GM12874 (cell line): Measurements from ENCODE around the gene CRYBG1.

Experiments used
- TF ChIP-seq, protein P1 (sequence below): IDR thresholded peaks from 2 replicates; pipeline ENCODE4 v1.5.1; 2011; ENCODE audit warnings: low read depth, mild to moderate bottlenecking, control low read depth, low read length, moderate library complexity; ENCODE audit not compliant: insufficient read depth

Gene CRYBG1

GRCh38 chr6:106572875-106573585 lies 212.5 kb downstream of the CRYBG1 start:
- TF ChIP-seq, protein P1, sequence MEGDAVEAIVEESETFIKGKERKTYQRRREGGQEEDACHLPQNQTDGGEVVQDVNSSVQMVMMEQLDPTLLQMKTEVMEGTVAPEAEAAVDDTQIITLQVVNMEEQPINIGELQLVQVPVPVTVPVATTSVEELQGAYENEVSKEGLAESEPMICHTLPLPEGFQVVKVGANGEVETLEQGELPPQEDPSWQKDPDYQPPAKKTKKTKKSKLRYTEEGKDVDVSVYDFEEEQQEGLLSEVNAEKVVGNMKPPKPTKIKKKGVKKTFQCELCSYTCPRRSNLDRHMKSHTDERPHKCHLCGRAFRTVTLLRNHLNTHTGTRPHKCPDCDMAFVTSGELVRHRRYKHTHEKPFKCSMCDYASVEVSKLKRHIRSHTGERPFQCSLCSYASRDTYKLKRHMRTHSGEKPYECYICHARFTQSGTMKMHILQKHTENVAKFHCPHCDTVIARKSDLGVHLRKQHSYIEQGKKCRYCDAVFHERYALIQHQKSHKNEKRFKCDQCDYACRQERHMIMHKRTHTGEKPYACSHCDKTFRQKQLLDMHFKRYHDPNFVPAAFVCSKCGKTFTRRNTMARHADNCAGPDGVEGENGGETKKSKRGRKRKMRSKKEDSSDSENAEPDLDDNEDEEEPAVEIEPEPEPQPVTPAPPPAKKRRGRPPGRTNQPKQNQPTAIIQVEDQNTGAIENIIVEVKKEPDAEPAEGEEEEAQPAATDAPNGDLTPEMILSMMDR, result no peak

DNA sequence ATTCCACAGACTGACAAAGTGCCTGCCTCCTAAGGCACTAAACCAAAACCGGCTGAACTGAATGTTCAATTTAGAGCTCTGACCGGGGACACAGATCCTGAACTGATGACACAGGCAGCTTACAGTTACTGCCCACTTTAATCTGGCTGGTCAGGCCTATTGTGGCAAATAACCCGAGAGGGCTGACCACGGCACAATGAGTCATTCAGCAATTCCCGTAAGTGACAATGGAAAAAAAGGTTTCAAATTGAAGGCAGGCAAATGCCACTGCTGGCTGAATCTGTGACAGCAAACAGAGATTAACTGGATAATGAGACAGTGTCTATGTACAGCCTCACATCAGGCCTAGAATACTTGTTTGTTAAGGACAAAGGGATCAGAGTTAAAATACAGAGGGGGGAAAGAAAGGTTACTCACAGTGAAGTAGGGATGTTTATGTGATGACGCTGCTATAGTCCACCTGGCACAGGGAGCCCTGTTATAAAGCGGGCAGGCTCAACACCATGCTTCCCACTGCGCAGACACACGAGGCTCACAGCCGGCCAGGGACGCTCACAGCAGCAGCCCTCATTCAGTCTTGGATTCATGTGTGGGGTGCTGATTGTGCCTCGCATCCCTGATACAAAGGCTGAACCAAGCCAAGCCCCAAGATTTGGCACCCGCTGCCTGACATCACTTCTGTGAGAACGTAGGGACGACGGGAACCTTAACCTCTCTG lies 214.4 kb downstream of the CRYBG1 start:
- TF ChIP-seq, protein P1, result no peak

GRCh38 chr6:106579281-106579680 lies 218.8 kb downstream of the CRYBG1 start:
- TF ChIP-seq, protein P1, result no peak

DNA sequence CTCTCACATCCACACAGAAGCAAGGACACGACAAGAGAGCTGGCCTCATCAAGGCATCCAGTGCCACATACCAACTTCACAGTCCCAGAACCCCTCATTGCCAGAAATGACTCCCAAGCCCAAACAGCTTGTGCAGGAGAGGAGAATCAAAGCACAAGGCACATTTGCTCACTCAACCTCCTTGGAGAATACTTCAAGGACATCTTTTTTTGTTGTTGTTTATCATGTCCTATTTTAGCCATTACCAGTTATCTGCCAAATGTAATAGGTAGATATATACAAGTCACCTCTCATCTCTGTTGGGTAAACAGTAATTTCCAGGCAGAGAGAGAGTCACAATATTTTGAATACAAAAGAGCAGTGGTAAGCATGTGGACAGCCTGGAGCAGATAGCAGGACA lies 221.0 kb downstream of the CRYBG1 start:
- TF ChIP-seq, protein P1, result no peak

DNA sequence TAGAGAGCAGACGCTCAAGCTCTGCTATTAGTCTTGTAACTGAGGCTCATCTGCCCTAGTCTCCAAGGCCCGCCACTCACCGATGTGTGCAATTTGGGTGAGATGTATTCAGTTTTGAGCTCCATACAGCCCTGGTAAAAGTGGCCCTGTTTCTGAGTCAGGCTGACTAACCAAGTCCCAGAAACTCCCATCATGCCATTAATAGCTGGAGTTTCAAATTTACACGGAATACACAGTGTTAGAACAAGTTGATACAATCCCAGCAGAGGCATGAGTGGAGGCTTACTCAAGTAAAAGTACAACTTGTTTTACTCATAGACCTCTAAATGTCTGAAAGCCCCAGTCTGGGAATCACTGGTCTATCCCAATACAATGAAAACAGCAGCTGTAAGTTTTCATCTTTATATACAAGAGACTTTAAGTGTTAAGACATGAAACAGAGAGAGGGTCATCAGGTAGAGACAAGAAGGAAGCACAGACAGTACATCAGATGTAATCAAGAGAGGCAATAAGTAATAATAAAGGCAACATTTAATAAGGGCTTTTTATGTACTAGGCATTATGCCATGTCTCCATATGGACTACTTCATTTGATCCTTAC lies 226.4 kb downstream of the CRYBG1 start:
- TF ChIP-seq, protein P1, result no peak

- TF ChIP-seq, protein P1, result no peak
Observed at GRCh38 chr6:106591111-106591825, 230.8 kb downstream of the CRYBG1 start.

DNA sequence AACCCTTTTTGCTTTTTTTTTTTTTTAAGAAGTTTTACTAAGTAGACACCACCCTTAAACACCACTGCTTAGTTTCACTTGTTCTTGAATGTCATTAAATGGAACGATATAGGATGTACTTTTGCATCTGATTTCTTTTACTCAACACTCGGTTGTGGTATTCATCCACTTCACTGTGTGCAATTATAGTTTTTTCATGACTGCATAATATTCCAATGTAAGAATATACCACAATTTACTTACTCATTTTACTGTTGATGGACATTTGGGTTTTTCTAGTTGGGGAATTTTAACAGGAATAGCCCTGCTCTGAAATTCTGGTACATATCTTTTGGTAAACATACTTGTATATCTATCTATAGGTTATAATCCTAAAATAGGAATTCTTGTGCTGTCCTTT lies 238.9 kb downstream of the CRYBG1 start:
- TF ChIP-seq, protein P1, result no peak
